ENCODE measurements around the gene FCER1G. TPM values are rescaled to one million over a fixed set of nuclear protein-coding genes. Genes with fewer than 3 reads are reported as not detected.

The FCER1G gene
- total RNA-seq, 4 donors from 2014 or later: 20.9 to 194 (median 49.2) TPM

- H3K4me1 ChIP-seq: peaks cover 14 to 23% (median 20%) of the 10 kb centered on the region in 4 donors
- peak within 1 kb of the TSS; percentile 52 to 72 (median 61) for H3K4me3 ChIP-seq
- TF ChIP-seq POLR2A (IDR thresholded peaks at IDR 0.05): peak; percentile 2
- peak in 2 of 3 donors; percentile 18 to 43 for TF ChIP-seq POLR2AphosphoS5 (IDR thresholded peaks at IDR 0.05)
- TF ChIP-seq, protein P1, sequence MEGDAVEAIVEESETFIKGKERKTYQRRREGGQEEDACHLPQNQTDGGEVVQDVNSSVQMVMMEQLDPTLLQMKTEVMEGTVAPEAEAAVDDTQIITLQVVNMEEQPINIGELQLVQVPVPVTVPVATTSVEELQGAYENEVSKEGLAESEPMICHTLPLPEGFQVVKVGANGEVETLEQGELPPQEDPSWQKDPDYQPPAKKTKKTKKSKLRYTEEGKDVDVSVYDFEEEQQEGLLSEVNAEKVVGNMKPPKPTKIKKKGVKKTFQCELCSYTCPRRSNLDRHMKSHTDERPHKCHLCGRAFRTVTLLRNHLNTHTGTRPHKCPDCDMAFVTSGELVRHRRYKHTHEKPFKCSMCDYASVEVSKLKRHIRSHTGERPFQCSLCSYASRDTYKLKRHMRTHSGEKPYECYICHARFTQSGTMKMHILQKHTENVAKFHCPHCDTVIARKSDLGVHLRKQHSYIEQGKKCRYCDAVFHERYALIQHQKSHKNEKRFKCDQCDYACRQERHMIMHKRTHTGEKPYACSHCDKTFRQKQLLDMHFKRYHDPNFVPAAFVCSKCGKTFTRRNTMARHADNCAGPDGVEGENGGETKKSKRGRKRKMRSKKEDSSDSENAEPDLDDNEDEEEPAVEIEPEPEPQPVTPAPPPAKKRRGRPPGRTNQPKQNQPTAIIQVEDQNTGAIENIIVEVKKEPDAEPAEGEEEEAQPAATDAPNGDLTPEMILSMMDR (IDR thresholded peaks at IDR 0.05): peak; percentile 39 to 73 (median 51)
- TF ChIP-seq EP300 (IDR thresholded peaks at IDR 0.05; ENCODE audit: low read depth): no peak
- DNase-seq: peak; percentile 90
- intact Hi-C loops (cut with DNase I; ENCODE audit: low total_unique reads): no loop called here
- no peaks in the 10 kb centered on the region for H3K27me3 ChIP-seq
- peaks cover 0 to 11% (median 4%) of the 10 kb centered on the region in 4 donors for H3K36me3 ChIP-seq
- WGBS, 2 donors (ENCODE audit: low coverage in 1 of 2): 3 to 6% methylated on average over 7 to 16 of the region's 16 CpGs
- H3K9me3 ChIP-seq: no peaks in the 10 kb centered on the region
- H3K27ac ChIP-seq: peak within 1 kb of the TSS; percentile 70 to 87 (median 82)
- in situ Hi-C loops (cut with MboI; ENCODE audit: low pct_ligation_motif_present in 1 of 4, low pct_unique_long_range_greater_than_20kb in 1 of 4, low sequenced_read_pairs in 3 of 4): loop anchor here in 2 of 4 donors (10.0 kb wide), 2 partner anchors 149 to 159 kb away; no protein-coding TSS in a partner anchor
Measured at GRCh38 chr1:161225534-161226319, 10.6 kb downstream of the FCER1G start, which contains the start of gene TOMM40L. TSS of gene TOMM40L (plus strand) at chr1:161226060. CDS start at chr1:161226490, 430 bp downstream.

DNA sequence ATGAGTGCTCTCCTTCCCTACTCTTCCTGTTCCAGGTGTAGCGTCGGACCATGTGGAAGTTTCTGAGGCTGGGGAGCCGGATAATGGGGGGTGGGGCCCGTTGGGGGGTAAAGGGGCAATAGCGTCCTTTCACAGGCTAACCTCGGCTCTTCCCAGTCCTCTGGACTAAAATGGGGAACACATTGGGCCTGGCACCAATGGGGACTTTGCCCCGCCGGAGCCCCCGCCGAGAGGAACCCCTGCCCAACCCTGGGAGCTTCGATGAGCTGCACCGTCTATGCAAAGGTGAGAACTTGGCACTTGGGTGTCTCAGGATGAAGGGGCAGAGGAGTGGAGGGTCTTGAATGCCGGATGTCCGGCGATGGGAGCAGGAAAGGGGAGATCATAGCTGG, 11.2 kb downstream of the FCER1G start:
- intact Hi-C loops (cut with DNase I; ENCODE audit: low total_unique reads): no loop called here
- no peak for TF ChIP-seq EP300 (IDR thresholded peaks at IDR 0.05; ENCODE audit: low read depth)
- TF ChIP-seq POLR2AphosphoS5 (IDR thresholded peaks at IDR 0.05): no peak
- TF ChIP-seq, protein P1 (IDR thresholded peaks at IDR 0.05): no peak
- no peak for TF ChIP-seq POLR2A (IDR thresholded peaks at IDR 0.05)
- 4% methylated on average over 15 of the region's 15 CpGs; no CpG with 5 or more reads in 1 of the 2 donors for WGBS, 2 donors (ENCODE audit: low coverage in 1 of 2)

GRCh38 chr1:161226759-161227158, 11.7 kb downstream of the FCER1G start:
- no peaks in the 10 kb centered on the region for H3K9me3 ChIP-seq
- in situ Hi-C loops (cut with MboI; ENCODE audit: low pct_ligation_motif_present in 1 of 4, low pct_unique_long_range_greater_than_20kb in 1 of 4, low sequenced_read_pairs in 3 of 4): loop anchor here in 2 of 4 donors (10.0 kb wide), 2 partner anchors 148 to 158 kb away; no protein-coding TSS in a partner anchor
- peaks cover 0 to 11% (median 4%) of the 10 kb centered on the region in 4 donors for H3K36me3 ChIP-seq
- H3K27ac ChIP-seq: peak overlapping the region; percentile 70 to 87 (median 82)
- peaks cover 14 to 23% (median 20%) of the 10 kb centered on the region in 4 donors for H3K4me1 ChIP-seq
- no peaks in the 10 kb centered on the region for H3K27me3 ChIP-seq
- WGBS, 2 donors (ENCODE audit: low coverage in 1 of 2): 35 to 49% methylated on average over 2 to 3 of the region's 3 CpGs
- intact Hi-C loops (cut with DNase I; ENCODE audit: low total_unique reads): no loop called here
- H3K4me3 ChIP-seq: peak overlapping the region in 3 of 4 donors; percentile 52 to 72 (median 65)
- DNase-seq: no peak
- TF ChIP-seq EP300 (IDR thresholded peaks at IDR 0.05; ENCODE audit: low read depth) (no peak), POLR2AphosphoS5 (IDR thresholded peaks at IDR 0.05) (no peak), POLR2A (IDR thresholded peaks at IDR 0.05) (no peak)
- TF ChIP-seq, protein P1 (IDR thresholded peaks at IDR 0.05): no peak

More for the DNA sequence above, 11.2 kb downstream of the FCER1G start:
- Histone ChIP-seq H3K36me3 (peaks cover 0 to 11% (median 4%) of the 10 kb centered on the region in 4 donors), H3K4me3 (peak overlapping the region; percentile 52 to 72 (median 61)), H3K27ac (peak overlapping the region; percentile 70 to 87 (median 82)), H3K27me3 (no peaks in the 10 kb centered on the region), H3K9me3 (no peaks in the 10 kb centered on the region), H3K4me1 (peaks cover 14 to 23% (median 20%) of the 10 kb centered on the region in 4 donors)
- in situ Hi-C loops (cut with MboI; ENCODE audit: low pct_ligation_motif_present in 1 of 4, low pct_unique_long_range_greater_than_20kb in 1 of 4, low sequenced_read_pairs in 3 of 4): loop anchor here in 2 of 4 donors (10.0 kb wide), 2 partner anchors 148 to 158 kb away; no protein-coding TSS in a partner anchor
- no peak for DNase-seq
